Neuronal stem cell (in vitro differentiated cells): ENCODE measurements around the gene TNIK.

Experiments used
- DNase-seq: peaks from one replicate; pipeline ENCODE4 v3.0.0-alpha.2; 2013; ENCODE audit warnings: low spot score
- H2AFZ ChIP-seq: one replicate; pipeline ENCODE4 v1.6.1; 2013; ENCODE audit warnings: mild to moderate bottlenecking, low read length, inconsistent platforms
- H2AK5ac ChIP-seq: 2 replicates; pipeline ENCODE4 v1.6.1; 2013; ENCODE audit warnings: low read depth, mild to moderate bottlenecking, inconsistent platforms, low read length, moderate library complexity, mixed read lengths
- H2BK120ac ChIP-seq: 2 replicates; pipeline ENCODE4 v1.6.1; 2013; ENCODE audit warnings: low read depth, mild to moderate bottlenecking, inconsistent platforms, low read length, moderate library complexity, mixed read lengths
- H2BK12ac ChIP-seq: one replicate; pipeline ENCODE4 v1.6.1; 2013; ENCODE audit warnings: low read length, inconsistent platforms
- H2BK15ac ChIP-seq: 2 replicates; pipeline ENCODE4 v1.6.1; 2013; ENCODE audit warnings: mild to moderate bottlenecking, low read length, inconsistent platforms, mixed read lengths
- H2BK5ac ChIP-seq: one replicate; pipeline ENCODE4 v1.6.1; 2013; ENCODE audit warnings: inconsistent platforms, mild to moderate bottlenecking, low read length, moderate library complexity
- H3K14ac ChIP-seq: one replicate; pipeline ENCODE4 v1.6.1; 2013; ENCODE audit warnings: low read length, inconsistent platforms
- H3K18ac ChIP-seq: 2 replicates; pipeline ENCODE4 v1.6.1; 2013; ENCODE audit warnings: low read length, inconsistent platforms
- H3K23ac ChIP-seq: 2 replicates; pipeline ENCODE4 v1.6.1; 2013; ENCODE audit warnings: low read depth, mild to moderate bottlenecking, mixed read lengths, low read length, inconsistent platforms; ENCODE audit not compliant: poor library complexity
- H3K27ac ChIP-seq: replicated peaks from 3 replicates; pipeline ENCODE4 v1.5.1; 2013; ENCODE audit warnings: low read length, inconsistent platforms
- H3K27me3 ChIP-seq, 3 experiments: 2 replicates each; pipeline ENCODE4 v1.6.1; 2013; ENCODE audit warnings: low read length in 3 of 3, mild to moderate bottlenecking in 2 of 3, inconsistent platforms in 1 of 3, low read depth in 1 of 3, mixed read lengths in 1 of 3, moderate library complexity in 1 of 3; ENCODE audit not compliant: control insufficient read depth in 3 of 3, insufficient read depth in 3 of 3
- H3K36me3 ChIP-seq, 2 donors: replicated peaks in 1 of 2; 2 replicates each; pipeline ENCODE4 v1.6.1; 2013; ENCODE audit warnings: low read length in 2 of 2; ENCODE audit not compliant: control insufficient read depth in 2 of 2, insufficient read depth in 2 of 2
- H3K4ac ChIP-seq: 2 replicates; pipeline ENCODE4 v1.6.1; 2013; ENCODE audit warnings: inconsistent platforms, mild to moderate bottlenecking, low read length, moderate library complexity
- H3K4me1 ChIP-seq, 2 donors: 1 replicate in 1 of 2; 2 replicates in 1 of 2; pipeline ENCODE4 v1.6.1; 2013; ENCODE audit warnings: low read length in 2 of 2, low read depth in 1 of 2; ENCODE audit not compliant: control insufficient read depth in 2 of 2, insufficient read depth in 1 of 2
- H3K4me2 ChIP-seq: one replicate; pipeline ENCODE4 v1.6.1; 2013; ENCODE audit warnings: mild to moderate bottlenecking, low read length, inconsistent platforms; ENCODE audit not compliant: insufficient read depth, poor library complexity, severe bottlenecking
- H3K4me3 ChIP-seq, 2 donors: 2 replicates each; pipeline ENCODE4 v1.5.1; 2013; ENCODE audit warnings: low read length in 2 of 2, mild to moderate bottlenecking in 2 of 2, inconsistent platforms in 1 of 2, moderate library complexity in 1 of 2
- H3K79me1 ChIP-seq: one replicate; pipeline ENCODE4 v1.6.1; 2013; ENCODE audit warnings: low read depth, mild to moderate bottlenecking, inconsistent platforms, low read length, moderate library complexity
- H3K9ac ChIP-seq: one replicate; pipeline ENCODE4 v1.6.1; 2013; ENCODE audit warnings: mild to moderate bottlenecking, low read depth, low read length, inconsistent platforms; ENCODE audit not compliant: poor library complexity
- H3K9me3 ChIP-seq, 2 donors: replicated peaks in 1 of 2; 2 replicates each; pipeline versions ENCODE3 to v1.6.1; 2013; ENCODE audit warnings: low read length in 2 of 2, mild to moderate bottlenecking in 2 of 2, inconsistent platforms in 1 of 2, low read depth in 1 of 2, mixed read lengths in 1 of 2, moderate library complexity in 1 of 2; ENCODE audit not compliant: control insufficient read depth in 2 of 2, insufficient read depth in 1 of 2
- H4K8ac ChIP-seq: one replicate; pipeline ENCODE4 v1.6.1; 2013; ENCODE audit warnings: low read depth, mild to moderate bottlenecking, inconsistent platforms, low read length, moderate library complexity
- H4K91ac ChIP-seq: one replicate; pipeline ENCODE4 v1.6.1; 2013; ENCODE audit warnings: low read length, low read depth, mild to moderate bottlenecking, inconsistent platforms; ENCODE audit not compliant: poor library complexity
- WGBS, 2 donors: extraction: QIAGEN DNeasy Blood & Tissue Kit; methylation state at CpG; one replicate each; pipeline ENCODE4 v1.1.7; 2013; ENCODE audit warnings: missing lambda C conversion rate in 2 of 2, mixed read lengths in 1 of 2; ENCODE audit not compliant: insufficient read length in 2 of 2, insufficient replicate concordance in 1 of 2; ENCODE audit errors: extremely low coverage in 2 of 2; 5-methylcytosine and 5-hydroxymethylcytosine counted together

Gene TNIK

DNA sequence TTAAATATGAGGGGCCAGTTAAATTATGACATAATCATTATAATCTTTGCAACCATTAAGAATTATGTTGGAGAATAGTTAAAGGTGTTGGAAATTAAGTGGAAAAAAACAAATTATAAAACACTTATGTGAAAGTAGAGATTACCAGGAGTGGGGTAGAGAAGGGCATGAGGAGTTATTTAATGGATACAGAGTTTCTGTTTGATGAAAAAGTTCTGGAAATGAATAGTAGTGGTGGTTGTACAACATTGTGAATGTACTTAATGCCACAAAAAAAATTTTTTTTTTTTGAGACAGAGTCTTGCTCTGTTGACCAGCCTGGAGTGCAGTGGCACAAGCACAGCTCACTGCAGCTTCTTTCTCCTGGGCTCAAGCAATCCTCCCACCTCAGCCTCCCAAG, 25.1 kb upstream of the TNIK start:
- H3K36me3 ChIP-seq, result no peaks in the 10 kb centered on the region
- no peak overlapping the region for H3K4ac ChIP-seq
- H3K27ac ChIP-seq, result no peak overlapping the region
- H3K14ac ChIP-seq, result no peak overlapping the region
- H3K27me3 ChIP-seq, result no peaks in the 10 kb centered on the region
- H2BK12ac ChIP-seq, result no peak overlapping the region
- no peak overlapping the region for H3K23ac ChIP-seq
- H3K4me1 ChIP-seq, result no peaks in the 10 kb centered on the region
- no peaks in the 10 kb centered on the region for H3K79me1 ChIP-seq
- no peak overlapping the region for H3K18ac ChIP-seq
- no peak overlapping the region for H2BK5ac ChIP-seq
- H4K8ac ChIP-seq, result no peak overlapping the region
- no peak overlapping the region for H2AFZ ChIP-seq
- H3K4me2 ChIP-seq, result no peak overlapping the region
- no peak overlapping the region for H2AK5ac ChIP-seq
- H3K4me3 ChIP-seq, result no peak overlapping the region
- H3K9me3 ChIP-seq, result no peaks in the 10 kb centered on the region
- H2BK120ac ChIP-seq, result no peak overlapping the region
- DNase-seq, result no peak
- H4K91ac ChIP-seq, result no peak overlapping the region
- H3K9ac ChIP-seq, result no peak overlapping the region
- H2BK15ac ChIP-seq, result no peak overlapping the region

DNA sequence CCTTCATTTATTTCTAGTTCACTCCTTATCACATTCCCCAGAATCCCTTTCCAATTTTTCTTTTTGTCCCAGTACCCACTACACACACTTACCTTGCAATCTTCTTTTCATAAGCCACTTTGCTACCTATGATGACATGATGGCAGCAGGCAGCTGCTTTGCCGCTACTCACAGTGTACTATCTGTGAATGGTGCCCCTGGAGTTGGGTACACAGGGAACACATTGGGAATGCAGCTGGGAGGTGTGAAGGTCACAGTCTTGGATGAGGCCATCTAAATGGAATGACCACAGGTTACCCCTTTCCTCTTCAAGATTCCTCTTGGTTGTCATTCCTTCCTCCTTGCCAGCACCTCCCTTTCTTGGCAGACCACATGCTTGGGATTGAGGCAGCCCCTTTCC, 20.8 kb upstream of the TNIK start:
- no CpG with 5 or more reads among the region's 1 CpG for WGBS, 2 donors
- no peak overlapping the region for H4K91ac ChIP-seq
- no peak overlapping the region for H3K14ac ChIP-seq
- no peaks in the 10 kb centered on the region for H3K79me1 ChIP-seq
- peak overlapping the region; percentile 1 for H2AFZ ChIP-seq
- H2BK5ac ChIP-seq, result no peak overlapping the region
- no peak overlapping the region for H4K8ac ChIP-seq
- H3K4ac ChIP-seq, result no peak overlapping the region
- no peaks in the 10 kb centered on the region for H3K9me3 ChIP-seq
- H3K36me3 ChIP-seq, result no peaks in the 10 kb centered on the region
- no peak overlapping the region for H3K18ac ChIP-seq
- no peak overlapping the region for H3K9ac ChIP-seq
- H2BK120ac ChIP-seq, result no peak overlapping the region
- no peaks in the 10 kb centered on the region for H3K27me3 ChIP-seq
- H2BK12ac ChIP-seq, result no peak overlapping the region
- peak overlapping the region in 1 of 2 donors; percentile 34 for H3K4me3 ChIP-seq
- no peak overlapping the region for H3K27ac ChIP-seq
- no peak overlapping the region for H3K23ac ChIP-seq
- no peak for DNase-seq
- H2AK5ac ChIP-seq, result no peak overlapping the region
- H3K4me1 ChIP-seq, result no peaks in the 10 kb centered on the region
- no peak overlapping the region for H2BK15ac ChIP-seq
- no peak overlapping the region for H3K4me2 ChIP-seq

DNA sequence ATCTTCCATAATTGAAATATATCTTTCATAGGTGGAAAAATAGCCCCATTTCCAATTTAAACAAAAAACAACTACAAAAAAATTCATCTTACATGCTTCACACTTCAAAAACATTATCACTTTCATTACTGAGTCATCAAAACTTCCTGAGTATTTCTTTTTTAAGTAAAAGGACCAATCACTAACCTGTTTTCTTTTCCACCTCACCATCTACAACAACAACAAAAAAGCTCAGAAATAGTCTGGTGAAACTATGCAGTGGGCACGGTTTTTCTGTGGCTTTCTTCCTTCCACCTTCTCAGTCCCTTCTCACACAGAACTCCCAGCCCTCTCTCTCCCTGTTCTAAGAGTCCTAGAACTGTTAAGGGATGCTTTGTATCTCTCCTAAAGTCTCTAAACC, 20.3 kb upstream of the TNIK start:
- no peak overlapping the region for H3K4me3 ChIP-seq
- H4K8ac ChIP-seq, result no peak overlapping the region
- no peak overlapping the region for H2BK120ac ChIP-seq
- no peak overlapping the region for H3K18ac ChIP-seq
- H3K4ac ChIP-seq, result no peak overlapping the region
- no peak overlapping the region for H2BK15ac ChIP-seq
- no peaks in the 10 kb centered on the region for H3K36me3 ChIP-seq
- H3K27ac ChIP-seq, result no peak overlapping the region
- no peaks in the 10 kb centered on the region for H3K79me1 ChIP-seq
- H3K9me3 ChIP-seq, result no peaks in the 10 kb centered on the region
- H4K91ac ChIP-seq, result no peak overlapping the region
- H3K4me1 ChIP-seq, result no peaks in the 10 kb centered on the region
- no peak overlapping the region for H3K14ac ChIP-seq
- no peak overlapping the region for H2AK5ac ChIP-seq
- H2BK12ac ChIP-seq, result no peak overlapping the region
- no peaks in the 10 kb centered on the region for H3K27me3 ChIP-seq
- no peak overlapping the region for H3K23ac ChIP-seq
- no peak for DNase-seq
- WGBS, 2 donors, result no CpG with 5 or more reads among the region's 1 CpG
- no peak overlapping the region for H3K9ac ChIP-seq
- H2BK5ac ChIP-seq, result no peak overlapping the region
- peak overlapping the region; percentile 1 for H2AFZ ChIP-seq
- no peak overlapping the region for H3K4me2 ChIP-seq

DNA sequence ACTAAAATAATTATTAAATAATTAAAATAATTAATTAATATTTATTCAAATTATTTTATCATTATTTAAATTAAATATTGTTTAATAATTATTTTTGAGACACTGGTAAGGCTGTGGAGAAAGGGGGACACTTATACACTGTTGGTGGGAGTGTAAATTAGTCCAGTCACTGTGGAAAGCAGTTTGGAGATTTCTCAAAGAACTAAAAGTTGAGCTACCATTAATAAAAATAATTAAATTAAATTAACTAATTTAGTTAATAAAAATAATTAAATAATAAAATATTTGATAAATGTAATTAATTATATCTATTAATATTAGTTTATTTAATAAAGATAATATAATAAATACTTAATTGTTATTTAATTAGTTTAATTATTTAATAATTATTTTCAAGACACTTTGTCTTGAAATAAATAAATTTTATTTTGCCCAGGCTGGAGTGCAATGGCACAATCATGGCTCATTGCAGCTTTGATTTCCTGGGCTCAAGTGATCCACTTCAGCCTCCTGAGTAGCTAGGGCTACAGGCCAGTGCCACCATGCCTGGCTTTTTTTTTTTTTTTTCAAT, 16.4 kb upstream of the TNIK start:
- DNase-seq, result no peak
- no peak overlapping the region for H2BK5ac ChIP-seq
- H4K8ac ChIP-seq, result no peak overlapping the region
- no peak overlapping the region for H3K9ac ChIP-seq
- H3K27ac ChIP-seq, result no peak overlapping the region
- no peak overlapping the region for H2BK12ac ChIP-seq
- no peak overlapping the region for H3K18ac ChIP-seq
- H2AFZ ChIP-seq, result no peak overlapping the region
- no peak overlapping the region for H2BK120ac ChIP-seq
- H3K27me3 ChIP-seq, result no peaks in the 10 kb centered on the region
- H3K4me3 ChIP-seq, result no peak overlapping the region
- no peak overlapping the region for H2AK5ac ChIP-seq
- no peaks in the 10 kb centered on the region for H3K9me3 ChIP-seq
- H3K4ac ChIP-seq, result no peak overlapping the region
- no peaks in the 10 kb centered on the region for H3K36me3 ChIP-seq
- H3K79me1 ChIP-seq, result no peaks in the 10 kb centered on the region
- no peak overlapping the region for H3K14ac ChIP-seq
- no peak overlapping the region for H4K91ac ChIP-seq
- H3K23ac ChIP-seq, result no peak overlapping the region
- no peak overlapping the region for H2BK15ac ChIP-seq
- no peak overlapping the region for H3K4me2 ChIP-seq
- no peaks in the 10 kb centered on the region for H3K4me1 ChIP-seq
